Measurements from ENCODE around the gene GALNT16. TPM values are rescaled to one million over a fixed set of nuclear protein-coding genes. Genes with fewer than 3 reads are reported as not detected.

GALNT16 gene
- total and polyA plus RNA-seq, 2 donors (not counting 3 experiments of a cell fraction or from before 2014, with no cell fraction given): 0.39 to 0.49 TPM

GRCh38 chr14:69263364-69263763, 3.4 kb downstream of the GALNT16 start:
- TF ChIP-seq POLR2AphosphoS5 (IDR thresholded peaks at IDR 0.05; ENCODE audit: insufficient read depth, low read depth, low read length) (no peak), POLR2A (IDR thresholded peaks at IDR 0.05; ENCODE audit: low read depth, low read length) (no peak), FOS (IDR thresholded peaks at IDR 0.05; ENCODE audit: borderline replicate concordance, insufficient read depth, low read length) (no peak), GATA2 (IDR thresholded peaks at IDR 0.05; ENCODE audit: insufficient read depth, insufficient read length, low read depth, low read length) (no peak)
- DNase-seq (ENCODE audit: low read depth, low spot score) (no peak), FAIRE-seq (no peak)
- intact Hi-C loops (cut with micrococcal nuclease): loop anchor here (5.0 kb wide), 1 partner anchor 199 kb away; no protein-coding TSS in a partner anchor
- ChIA-PET POLR2A (no interaction called here), CTCF (interaction anchor here (1.1 to 3.2 kb wide), 3 partner anchors 9 to 197 kb away, joined by 3 to 13 read pairs (median 7); no protein-coding TSS in a partner anchor)
- BruUV-seq (replicated peaks): no TSS peak
- no peak overlapping the region for H3K4me3 ChIP-seq (replicated peaks in 1 of 3; ENCODE audit: insufficient read depth in 1 of 3, low read depth in 1 of 3, low read length in 3 of 3)
- dilution Hi-C loops (cut with MboI; ENCODE audit: extremely low pct_ligation_motif_present, low sequenced_read_pairs): no loop called here
- no peaks in the 10 kb centered on the region for H3K9me3 ChIP-seq (replicated peaks; ENCODE audit: control insufficient read depth, insufficient read depth, low read length)
- H3K27ac ChIP-seq (ENCODE audit: insufficient read depth, low read depth, low read length): no peak overlapping the region
- no peak overlapping the region for H3K4me2 ChIP-seq (ENCODE audit: insufficient read depth, low read length)
- no peaks in the 10 kb centered on the region for H4K20me1 ChIP-seq (replicated peaks; ENCODE audit: control insufficient read depth, extremely low read depth, insufficient read depth, low read length)
- no peak overlapping the region for H3K9ac ChIP-seq (replicated peaks; ENCODE audit: extremely low read depth, insufficient read depth, low read length)
- H3K27me3 ChIP-seq (ENCODE audit: control insufficient read depth in 2 of 2, insufficient read depth in 2 of 2, low read length in 2 of 2): peaks cover 28 to 30% of the 10 kb centered on the region in 2 experiments
- no peak overlapping the region for H2AFZ ChIP-seq (ENCODE audit: low read depth, low read length)
- no peaks in the 10 kb centered on the region for H3K9me1 ChIP-seq (replicated peaks; ENCODE audit: control insufficient read depth, extremely low read depth, insufficient read depth, low read length)
- H3K36me3 ChIP-seq (ENCODE audit: control insufficient read depth in 2 of 2, extremely low read depth in 1 of 2, insufficient read depth in 2 of 2, low read length in 2 of 2): no peaks in the 10 kb centered on the region
- no peaks in the 10 kb centered on the region for H3K79me2 ChIP-seq (ENCODE audit: control insufficient read depth, insufficient read depth, low read length)
- H3K4me1 ChIP-seq (ENCODE audit: control insufficient read depth, extremely low read depth, insufficient read depth, low read length): peaks cover 12% of the 10 kb centered on the region

DNA sequence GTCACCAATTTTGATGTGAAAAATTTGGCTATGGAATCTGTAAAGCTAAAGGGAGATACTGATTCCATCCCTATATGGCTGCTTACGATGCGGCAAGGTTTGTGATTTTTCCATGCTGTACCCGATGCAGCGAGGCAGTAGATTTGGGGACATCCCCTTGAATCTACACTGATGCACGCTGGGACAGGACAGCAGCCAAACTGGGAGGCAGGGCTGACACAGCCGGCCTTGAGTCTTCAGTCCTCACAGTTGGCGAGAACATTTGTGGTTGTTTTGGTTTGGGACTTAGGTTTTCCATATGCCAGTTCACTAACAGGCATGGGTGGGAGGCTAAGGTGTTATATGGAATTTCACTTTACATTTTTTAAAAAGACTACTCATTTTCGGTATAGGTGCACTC, 3.8 kb downstream of the GALNT16 start:
- no peak for TF ChIP-seq EZH2 (IDR thresholded peaks at IDR 0.05; ENCODE audit: borderline replicate concordance, low read depth, low read length, severe bottlenecking)
- TF ChIP-seq POLR2AphosphoS5 (IDR thresholded peaks at IDR 0.05; ENCODE audit: insufficient read depth, low read depth, low read length): no peak
- Histone ChIP-seq H3K4me2 (ENCODE audit: insufficient read depth, low read length) (no peak overlapping the region), H3K4me3 (replicated peaks in 1 of 3; ENCODE audit: insufficient read depth in 1 of 3, low read depth in 1 of 3, low read length in 3 of 3) (no peak overlapping the region), H3K36me3 (ENCODE audit: control insufficient read depth in 2 of 2, extremely low read depth in 1 of 2, insufficient read depth in 2 of 2, low read length in 2 of 2) (no peaks in the 10 kb centered on the region), H3K9me1 (replicated peaks; ENCODE audit: control insufficient read depth, extremely low read depth, insufficient read depth, low read length) (no peaks in the 10 kb centered on the region), H3K9me3 (replicated peaks; ENCODE audit: control insufficient read depth, insufficient read depth, low read length) (no peaks in the 10 kb centered on the region), H3K27me3 (ENCODE audit: control insufficient read depth in 2 of 2, insufficient read depth in 2 of 2, low read length in 2 of 2) (peaks cover 28 to 29% of the 10 kb centered on the region in 2 experiments), H3K79me2 (ENCODE audit: control insufficient read depth, insufficient read depth, low read length) (no peaks in the 10 kb centered on the region), H2AFZ (ENCODE audit: low read depth, low read length) (no peak overlapping the region), H3K9ac (replicated peaks; ENCODE audit: extremely low read depth, insufficient read depth, low read length) (no peak overlapping the region), H3K4me1 (ENCODE audit: control insufficient read depth, extremely low read depth, insufficient read depth, low read length) (peaks cover 16% of the 10 kb centered on the region), H4K20me1 (replicated peaks; ENCODE audit: control insufficient read depth, extremely low read depth, insufficient read depth, low read length) (no peaks in the 10 kb centered on the region), H3K27ac (ENCODE audit: insufficient read depth, low read depth, low read length) (no peak overlapping the region)
- DNase-seq (ENCODE audit: low read depth, low spot score) (no peak), FAIRE-seq (no peak)
- BruUV-seq (replicated peaks): no TSS peak
- ChIA-PET POLR2A (no interaction called here), CTCF (interaction anchor here (1.1 to 3.2 kb wide), 2 partner anchors 9 to 196 kb away, joined by 3 to 13 read pairs; no protein-coding TSS in a partner anchor)
- dilution Hi-C loops (cut with MboI; ENCODE audit: extremely low pct_ligation_motif_present, low sequenced_read_pairs): no loop called here
- intact Hi-C loops (cut with micrococcal nuclease): loop anchor here (5.0 kb wide), 1 partner anchor 199 kb away; no protein-coding TSS in a partner anchor

All from endothelial cell of umbilical vein (primary cell).